ENCODE data around the gene PSMB5.

GRCh38 chr14:23030936-23031335 is 3.8 kb downstream of the PSMB5 start:
- TF ChIP-seq FOXM1 (CRISPR knock-in tag; IDR thresholded peaks at IDR 0.05) (no peak), ZNF589 (CRISPR knock-in tag; conservative IDR thresholded peaks at IDR 0.05) (no peak), ISL2 (CRISPR knock-in tag; IDR thresholded peaks at IDR 0.05) (no peak)
- TF ChIP-seq, protein P1, sequence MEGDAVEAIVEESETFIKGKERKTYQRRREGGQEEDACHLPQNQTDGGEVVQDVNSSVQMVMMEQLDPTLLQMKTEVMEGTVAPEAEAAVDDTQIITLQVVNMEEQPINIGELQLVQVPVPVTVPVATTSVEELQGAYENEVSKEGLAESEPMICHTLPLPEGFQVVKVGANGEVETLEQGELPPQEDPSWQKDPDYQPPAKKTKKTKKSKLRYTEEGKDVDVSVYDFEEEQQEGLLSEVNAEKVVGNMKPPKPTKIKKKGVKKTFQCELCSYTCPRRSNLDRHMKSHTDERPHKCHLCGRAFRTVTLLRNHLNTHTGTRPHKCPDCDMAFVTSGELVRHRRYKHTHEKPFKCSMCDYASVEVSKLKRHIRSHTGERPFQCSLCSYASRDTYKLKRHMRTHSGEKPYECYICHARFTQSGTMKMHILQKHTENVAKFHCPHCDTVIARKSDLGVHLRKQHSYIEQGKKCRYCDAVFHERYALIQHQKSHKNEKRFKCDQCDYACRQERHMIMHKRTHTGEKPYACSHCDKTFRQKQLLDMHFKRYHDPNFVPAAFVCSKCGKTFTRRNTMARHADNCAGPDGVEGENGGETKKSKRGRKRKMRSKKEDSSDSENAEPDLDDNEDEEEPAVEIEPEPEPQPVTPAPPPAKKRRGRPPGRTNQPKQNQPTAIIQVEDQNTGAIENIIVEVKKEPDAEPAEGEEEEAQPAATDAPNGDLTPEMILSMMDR (CRISPR knock-in tag; IDR thresholded peaks at IDR 0.05), result no peak
- TF ChIP-seq, protein P2, sequence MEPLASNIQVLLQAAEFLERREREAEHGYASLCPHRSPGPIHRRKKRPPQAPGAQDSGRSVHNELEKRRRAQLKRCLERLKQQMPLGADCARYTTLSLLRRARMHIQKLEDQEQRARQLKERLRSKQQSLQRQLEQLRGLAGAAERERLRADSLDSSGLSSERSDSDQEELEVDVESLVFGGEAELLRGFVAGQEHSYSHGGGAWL (CRISPR knock-in tag; IDR thresholded peaks at IDR 0.05), result no peak
